ENCODE results near the gene NTM.
A peak's percentile ranks its signal among the peaks of the same experiment; 100 is the strongest.

Gene NTM

GRCh38 chr11:132036746-132037466, 666.5 kb downstream of the NTM start:
- DNase-seq: no peak

GRCh38 chr11:132037467-132037862, 667.0 kb downstream of the NTM start:
- no peak for DNase-seq

- DNase-seq: no peak
Measured at GRCh38 chr11:132037956-132038355, 667.5 kb downstream of the NTM start.

- DNase-seq: no peak
Measured at GRCh38 chr11:132039521-132039920, 669.1 kb downstream of the NTM start.

- no peak for DNase-seq
Measured at GRCh38 chr11:132042296-132042695, 671.9 kb downstream of the NTM start.

- no peak for DNase-seq
Measured at GRCh38 chr11:132043714-132044113, 673.3 kb downstream of the NTM start.

GRCh38 chr11:132045107-132045506, 674.7 kb downstream of the NTM start:
- DNase-seq: no peak

GRCh38 chr11:132046288-132046865, 676.0 kb downstream of the NTM start:
- DNase-seq: no peak

GRCh38 chr11:132047167-132047566, 676.8 kb downstream of the NTM start:
- DNase-seq: no peak

- DNase-seq: no peak
Measured at GRCh38 chr11:132048040-132048439, 677.6 kb downstream of the NTM start.

- no peak for DNase-seq
Measured at GRCh38 chr11:132049205-132049604, 678.8 kb downstream of the NTM start.

- no peak for DNase-seq
Measured at GRCh38 chr11:132050049-132050448, 679.6 kb downstream of the NTM start.

- no peak for DNase-seq
Measured at GRCh38 chr11:132050577-132051165, 680.3 kb downstream of the NTM start.

GRCh38 chr11:132051704-132052103, 681.3 kb downstream of the NTM start:
- DNase-seq: no peak

GRCh38 chr11:132052342-132052741, 681.9 kb downstream of the NTM start:
- no peak for DNase-seq

- DNase-seq: no peak
Measured at GRCh38 chr11:132052904-132053303, 682.5 kb downstream of the NTM start.

GRCh38 chr11:132054822-132055221, 684.4 kb downstream of the NTM start:
- DNase-seq: no peak

- DNase-seq: no peak
Measured at GRCh38 chr11:132055296-132055695, 684.9 kb downstream of the NTM start.

GRCh38 chr11:132056689-132057088, 686.3 kb downstream of the NTM start:
- DNase-seq: no peak

GRCh38 chr11:132057266-132057665, 686.9 kb downstream of the NTM start:
- no peak for DNase-seq

- DNase-seq: peak; percentile 3
Measured at GRCh38 chr11:132058211-132058772, 687.9 kb downstream of the NTM start.

GRCh38 chr11:132060567-132060966, 690.2 kb downstream of the NTM start:
- DNase-seq: no peak

GRCh38 chr11:132062031-132062430, 691.6 kb downstream of the NTM start:
- DNase-seq: no peak

GRCh38 chr11:132062541-132062940, 692.1 kb downstream of the NTM start:
- DNase-seq: no peak

Data from CD4-positive, alpha-beta T cell treated with Interleukin-10 for 1 hour (primary cell).